Fibroblast of skin of left biceps (primary cell): ENCODE data around the gene NCAPH2.

Source experiments
- DNase-seq, 2 experiments: peaks; one replicate each; pipeline ENCODE4 v3.0.0-alpha.2; 2013; ENCODE audit warnings: low read depth in 2 of 2

NCAPH2 gene

DNA sequence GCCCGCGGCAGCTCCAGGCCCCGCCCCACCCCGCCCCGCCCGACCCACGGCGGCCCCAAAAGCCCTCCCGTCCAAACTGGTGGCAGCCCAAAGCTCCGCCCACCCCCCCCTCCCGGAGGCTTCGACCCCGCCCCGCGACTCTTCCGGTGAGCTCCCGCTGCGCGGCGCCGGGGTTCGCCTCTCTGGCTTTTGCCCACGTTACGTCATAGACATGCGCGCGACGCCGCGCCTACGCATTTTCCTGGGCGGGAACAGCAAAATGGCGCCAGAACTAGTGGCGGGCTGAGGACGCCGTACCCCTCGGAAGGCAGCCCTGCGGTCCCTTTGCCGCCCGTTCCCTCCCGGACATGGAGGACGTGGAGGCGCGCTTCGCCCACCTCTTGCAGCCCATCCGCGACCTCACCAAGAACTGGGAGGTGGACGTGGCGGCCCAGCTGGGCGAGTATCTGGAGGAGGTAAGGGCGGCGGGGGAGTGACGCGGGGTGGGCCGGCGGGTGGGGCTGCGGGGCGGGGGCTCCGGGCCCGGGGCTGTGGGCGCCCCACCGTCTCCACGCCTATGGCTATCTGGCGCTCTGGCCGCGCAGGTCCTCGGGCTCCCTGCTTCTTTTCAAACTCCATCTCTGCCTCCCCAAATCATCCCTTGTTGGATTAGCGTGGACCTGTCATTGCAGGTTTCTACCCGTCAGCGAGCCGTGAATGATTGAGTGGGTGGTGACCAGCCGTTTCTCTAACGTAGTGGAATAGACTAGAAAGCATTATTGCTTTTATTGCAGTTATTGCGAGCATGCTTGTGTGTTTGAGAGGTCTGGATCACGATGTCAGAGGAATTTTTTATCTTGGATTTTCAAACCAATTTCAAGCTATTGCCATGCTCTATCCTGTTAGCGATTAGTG, at the start of gene NCAPH2:
Gene NCAPH2, plus strand, starts transcription at position 234 of the 894 bp plus-strand sequence. Its CDS starts 114 bp downstream, at position 348.
- DNase-seq, result peak; percentile 91 to 93

DNA sequence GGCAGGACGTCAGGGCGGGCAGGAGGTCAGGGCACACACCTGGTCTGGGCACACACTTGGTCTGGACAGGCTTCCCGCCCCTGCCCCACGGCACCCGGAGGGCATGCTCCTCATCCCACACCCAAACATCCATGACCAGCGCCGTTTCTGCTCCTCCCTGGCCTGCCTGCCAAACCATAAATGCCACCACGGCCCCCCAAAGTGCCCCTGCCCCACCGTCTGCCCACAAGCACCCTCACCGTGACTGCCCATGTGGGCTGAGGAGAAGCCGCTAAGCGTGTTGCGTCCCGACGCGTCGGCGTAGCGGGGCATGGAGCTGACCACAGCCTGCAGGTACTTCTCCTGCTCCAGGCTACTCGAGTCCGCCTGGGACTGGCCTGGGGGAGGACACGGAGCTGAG, 49.0 kb upstream of the NCAPH2 start:
- DNase-seq, result no peak

DNA sequence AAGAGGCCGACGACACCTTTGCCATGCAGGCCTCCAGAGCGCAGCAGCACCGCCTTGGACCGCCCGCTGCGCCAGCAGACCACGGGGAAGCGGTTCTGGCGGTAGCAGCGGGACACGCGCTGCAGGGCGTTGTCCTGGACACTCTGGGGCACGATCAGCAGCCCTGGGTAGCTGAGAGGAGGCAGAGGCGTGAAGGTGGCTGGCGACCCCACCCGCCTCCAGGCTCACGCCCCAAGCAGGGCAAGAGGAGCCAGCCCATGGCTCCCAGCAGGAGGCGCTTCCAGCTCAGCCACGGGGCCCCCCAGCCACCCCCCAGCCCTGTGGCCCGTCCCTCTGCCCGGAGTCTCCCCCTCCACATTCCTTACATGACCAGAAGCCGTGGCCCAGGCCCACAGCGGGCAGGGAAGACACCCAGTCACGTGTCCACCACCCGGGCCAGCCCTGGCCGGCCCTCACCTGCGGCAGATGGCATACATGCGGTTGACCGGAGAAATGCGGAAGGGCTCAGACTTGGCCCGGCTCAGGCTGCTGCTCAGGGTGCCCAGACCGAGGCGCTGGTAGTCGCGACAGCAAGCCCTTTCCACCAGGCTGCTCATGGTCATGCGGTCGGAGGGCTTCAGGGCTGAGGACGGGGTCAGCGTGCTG, 48.4 kb upstream of the NCAPH2 start:
- no peak for DNase-seq

DNA sequence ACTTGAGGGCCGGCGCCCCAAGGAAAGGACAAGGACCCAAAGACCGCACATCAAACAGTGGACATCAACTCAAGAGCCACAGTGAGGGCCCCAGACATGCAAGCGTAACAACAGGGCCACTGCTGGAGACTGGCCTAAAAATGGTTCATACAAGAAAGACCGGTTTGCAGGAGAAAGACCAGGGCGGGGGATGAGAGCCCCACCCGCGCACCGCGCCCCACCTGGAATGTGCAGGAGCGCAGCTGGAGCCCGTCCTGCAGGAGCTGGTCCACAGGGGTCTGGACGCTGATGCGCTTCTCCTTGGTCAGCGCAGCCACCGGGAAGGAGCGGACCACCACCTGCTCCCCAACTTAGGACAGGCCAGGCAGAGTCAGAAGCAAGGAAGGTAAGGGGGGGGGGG, 47.1 kb upstream of the NCAPH2 start:
- DNase-seq, result no peak

DNA sequence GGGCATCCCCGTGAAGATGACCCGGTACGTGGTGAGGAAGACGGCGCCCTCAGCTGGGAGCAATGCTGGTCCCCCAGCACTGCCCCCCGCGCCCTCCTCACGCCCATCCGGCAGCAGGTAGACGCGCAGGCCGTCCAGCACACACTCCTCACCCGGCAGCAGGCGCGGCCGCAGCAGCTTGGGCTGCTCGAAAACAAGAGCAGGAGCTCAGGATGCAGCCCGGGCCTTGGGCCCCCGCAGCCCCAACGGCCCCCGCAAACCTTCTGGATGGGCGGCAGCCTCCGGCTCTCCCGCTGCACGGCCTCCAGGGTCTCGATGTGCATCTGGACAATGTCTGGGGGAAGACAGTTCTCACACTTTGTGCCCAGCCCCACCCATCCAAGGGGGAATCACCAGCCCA, 46.5 kb upstream of the NCAPH2 start:
- no peak for DNase-seq

DNA sequence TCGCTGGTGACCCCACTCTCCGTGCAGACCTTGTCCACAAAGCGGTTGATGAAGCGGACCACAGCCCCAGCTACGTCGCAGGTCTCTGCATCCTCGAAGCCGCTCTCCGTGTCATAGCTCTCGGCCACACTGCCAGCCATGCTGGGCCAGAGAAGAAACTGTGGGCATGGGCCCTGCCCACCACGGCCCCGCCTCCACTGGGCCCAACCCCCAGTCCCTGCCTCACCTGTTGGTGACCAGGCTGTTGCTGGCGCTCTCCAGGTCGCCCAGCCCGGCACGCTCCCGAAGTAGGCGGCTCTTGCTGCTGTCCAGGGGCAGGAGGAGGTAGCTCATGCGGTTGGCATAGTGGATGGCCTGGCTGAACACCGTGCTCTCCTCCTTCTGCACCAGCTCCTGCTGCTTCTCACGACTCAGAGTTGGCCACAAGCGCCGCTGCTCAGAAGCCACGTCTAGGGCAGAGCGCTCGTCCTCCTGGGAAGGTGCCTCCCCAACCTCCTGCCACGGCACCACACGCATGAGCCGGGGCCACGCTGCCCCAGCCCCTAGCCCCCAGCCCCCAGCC, 46.0 kb upstream of the NCAPH2 start:
- DNase-seq, result no peak

DNA sequence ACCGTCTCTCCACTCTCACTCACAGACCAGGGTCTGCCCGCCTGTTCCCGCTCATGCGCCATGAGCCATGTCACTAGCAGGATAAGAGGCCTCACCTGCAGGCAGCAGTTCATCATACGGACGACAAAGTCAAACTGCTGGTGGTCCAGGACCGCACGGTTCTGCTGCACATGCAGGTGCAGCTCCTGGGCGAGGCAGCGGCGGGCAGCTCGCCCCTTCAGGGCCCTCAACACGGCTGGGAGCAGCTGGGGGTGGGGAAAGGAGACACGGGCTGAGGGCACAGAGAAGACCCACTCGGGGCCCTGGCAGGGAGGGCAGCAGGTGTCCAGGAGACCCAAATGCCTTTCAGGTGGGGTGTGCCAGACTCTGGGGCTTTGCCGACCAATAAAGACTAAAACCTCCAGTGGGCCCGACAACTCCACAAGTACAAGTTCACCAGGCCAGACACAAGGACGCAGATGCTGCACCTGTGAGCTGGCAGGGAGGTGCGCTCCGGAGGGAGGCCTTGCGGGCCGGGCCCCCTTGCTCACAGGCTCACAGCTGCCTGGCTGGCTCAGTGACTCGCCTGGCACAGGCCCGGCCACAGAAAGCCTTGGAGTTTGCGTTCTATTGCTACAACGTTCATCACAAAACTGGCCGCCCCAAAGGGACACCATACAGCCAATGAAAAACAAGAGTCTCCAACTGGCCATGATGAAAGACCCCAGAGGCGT, 44.7 kb upstream of the NCAPH2 start:
- no peak for DNase-seq

DNA sequence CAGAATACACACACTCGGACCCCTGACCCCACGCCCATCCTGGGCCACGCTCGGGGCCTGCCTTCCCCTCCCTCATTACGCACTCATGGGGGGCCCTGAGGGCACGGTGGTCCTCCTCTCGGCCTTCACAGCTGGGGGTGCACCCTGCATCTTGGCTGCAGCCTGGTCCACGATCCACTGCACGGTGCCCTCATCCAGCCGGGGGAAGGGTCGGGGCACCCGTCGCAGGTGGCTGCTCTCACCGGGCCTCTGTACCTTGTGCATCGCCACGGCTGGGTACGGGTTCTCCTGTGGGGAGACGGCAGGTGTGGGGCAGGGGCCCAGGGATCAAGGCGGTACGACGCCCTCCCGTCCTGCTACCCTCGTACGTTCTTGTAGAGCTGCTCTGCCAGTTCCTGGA, 43.6 kb upstream of the NCAPH2 start:
- no peak for DNase-seq

DNA sequence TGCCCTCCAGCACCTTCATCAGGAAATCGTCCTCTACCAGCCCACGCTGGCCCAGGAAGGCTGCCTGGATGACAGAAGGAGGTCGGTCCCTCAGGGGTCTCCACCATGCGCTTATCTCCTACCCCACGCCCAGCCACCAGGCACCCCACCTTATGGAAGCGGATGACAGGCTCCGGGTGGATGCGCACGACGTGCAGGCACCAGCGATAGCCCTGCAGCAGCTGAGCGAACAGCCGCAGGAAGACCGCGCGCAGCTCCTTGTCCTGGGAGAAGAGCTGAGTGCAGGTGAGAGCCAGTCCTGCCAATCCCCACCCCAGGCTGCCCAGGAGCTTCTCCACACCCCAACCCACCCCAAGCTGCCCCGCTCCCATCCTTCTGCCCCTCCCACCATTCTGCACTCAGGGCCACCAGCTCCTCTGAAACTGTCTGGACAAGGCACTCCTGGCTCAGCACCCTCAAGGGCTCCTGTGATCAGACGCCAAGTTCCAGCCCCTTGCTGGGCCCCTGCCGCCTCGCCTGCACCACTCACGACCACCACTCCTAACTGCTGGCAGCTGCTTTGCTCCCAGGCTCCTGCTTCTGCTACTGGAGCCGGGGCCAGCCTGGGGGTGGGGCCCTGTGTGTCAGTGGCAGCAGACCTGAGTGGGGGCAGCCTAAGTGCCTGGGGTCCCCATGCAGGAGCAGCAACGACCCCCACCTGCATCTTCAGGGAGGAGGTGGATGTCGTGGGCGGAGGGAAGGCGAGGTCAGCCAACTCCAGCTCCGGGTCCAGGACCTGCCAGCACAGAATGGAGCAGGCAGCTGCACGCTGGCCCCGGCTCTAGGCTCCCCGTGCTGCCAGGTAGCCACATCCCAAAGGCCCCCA, 42.7 kb upstream of the NCAPH2 start:
- no peak for DNase-seq

DNA sequence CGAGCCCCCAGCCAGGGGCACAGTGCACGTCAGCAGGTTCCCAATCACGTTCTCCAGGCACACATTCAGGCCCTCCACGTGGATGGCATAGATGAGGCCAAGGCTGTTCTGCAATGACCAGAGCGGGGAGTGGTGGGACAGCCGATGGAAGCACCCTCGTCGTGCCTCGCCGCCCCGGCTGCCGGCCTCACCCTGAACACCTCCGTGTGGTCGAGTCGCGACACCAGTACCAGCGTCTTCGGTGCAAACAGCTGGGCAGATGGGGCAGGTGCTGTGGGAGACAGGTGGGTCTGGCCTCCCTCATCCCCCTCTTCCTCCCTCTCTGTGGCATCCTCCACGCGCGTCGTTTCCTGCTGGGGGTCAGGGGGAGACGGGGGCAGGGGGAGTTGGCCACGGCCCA, 40.7 kb upstream of the NCAPH2 start:
- DNase-seq, result no peak

DNA sequence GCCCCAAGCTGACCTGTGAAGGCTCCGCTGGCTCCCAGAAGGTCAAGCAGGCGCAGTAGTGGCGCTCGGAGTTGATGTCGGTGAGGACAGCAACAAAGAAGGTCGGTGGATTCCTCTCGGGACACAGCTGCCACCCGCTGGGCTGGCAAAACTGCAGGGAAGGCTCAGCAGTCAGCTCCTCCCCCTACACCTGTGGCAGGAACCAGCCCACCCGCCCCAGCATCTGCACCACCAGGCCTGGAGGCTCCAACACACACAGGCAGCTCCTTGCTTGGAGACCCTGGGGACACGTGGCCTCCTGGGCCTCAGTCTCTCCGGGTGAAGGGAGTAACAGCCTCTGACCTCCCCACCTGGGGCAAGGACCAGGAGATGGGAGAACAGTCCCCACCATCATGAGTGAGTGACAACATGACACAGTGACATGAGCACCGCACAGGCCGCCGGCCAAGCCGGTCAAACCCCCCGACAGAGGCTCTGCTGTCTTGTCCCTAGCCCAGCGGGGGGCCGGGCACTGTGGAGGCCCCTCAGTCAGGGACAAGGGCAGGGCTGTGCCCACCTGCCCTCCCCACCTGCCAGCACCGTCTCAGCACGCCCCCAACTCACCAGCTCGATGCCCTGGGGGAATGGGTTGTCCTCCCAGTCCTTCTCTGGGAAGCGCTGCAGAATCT, 40.1 kb upstream of the NCAPH2 start:
- DNase-seq, result no peak

DNA sequence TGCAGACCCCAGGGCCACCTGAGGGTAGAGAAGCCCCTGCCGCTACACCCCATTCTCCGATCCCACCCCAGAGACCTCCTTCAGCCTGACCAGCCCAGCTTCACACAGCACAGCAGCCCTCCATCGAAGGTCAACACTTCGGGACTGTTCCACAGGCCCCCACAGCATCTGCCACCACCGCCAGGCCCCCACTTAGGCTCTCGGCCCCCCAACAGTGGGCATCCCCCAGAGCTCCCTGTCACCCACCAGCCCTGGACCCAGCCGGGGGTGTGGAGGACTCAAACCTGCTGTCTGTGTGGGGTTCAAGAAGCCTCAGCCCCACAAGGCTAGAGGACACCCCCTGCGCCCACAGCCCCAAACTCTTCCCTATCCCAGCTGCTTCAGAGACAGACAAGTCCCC, 39.4 kb upstream of the NCAPH2 start:
- DNase-seq, result no peak

DNA sequence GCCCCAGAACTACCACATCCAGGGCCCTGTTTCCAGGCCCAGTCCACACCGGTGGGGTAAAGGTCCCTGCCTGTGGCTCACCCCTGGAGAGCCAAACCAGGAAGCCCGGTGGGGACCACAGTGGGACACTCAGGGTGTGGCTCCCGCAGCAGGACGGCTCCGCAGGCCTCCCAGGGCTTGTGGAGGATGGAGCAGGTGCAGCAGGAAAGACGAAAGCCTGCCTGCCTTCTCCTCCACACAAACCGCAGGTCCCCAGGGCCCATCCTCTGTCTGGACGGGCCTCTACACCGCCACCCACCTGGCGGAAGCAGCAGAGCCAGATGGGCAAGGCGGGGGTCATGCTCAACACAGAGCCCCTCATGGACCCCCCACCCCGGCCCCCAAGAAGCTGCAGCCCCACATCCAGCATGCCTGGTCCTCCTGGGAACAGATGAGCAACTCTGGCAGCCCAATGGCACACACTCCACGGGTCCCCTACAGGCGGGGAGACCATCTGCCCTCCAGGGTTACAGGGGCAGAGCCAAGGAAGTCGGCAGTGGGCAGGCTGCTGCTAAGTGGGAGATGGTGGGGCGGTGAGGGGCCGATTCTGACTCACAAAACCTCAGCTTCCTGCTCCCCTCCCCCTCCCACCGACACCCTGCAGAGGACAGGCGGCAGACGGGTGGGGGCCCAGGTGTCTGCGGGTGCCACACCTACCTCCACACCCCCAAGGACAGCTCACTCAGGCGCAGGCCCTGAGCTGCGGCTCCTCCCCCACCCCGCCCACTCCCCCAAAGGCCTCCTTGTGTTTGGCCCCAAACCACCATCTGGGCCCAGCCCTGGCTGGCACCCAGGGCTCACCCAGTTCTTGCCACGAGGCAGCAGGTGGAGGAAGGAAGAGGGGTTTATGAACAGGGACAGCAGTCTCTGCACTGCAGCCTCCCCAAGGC, 38.4 kb upstream of the NCAPH2 start:
- no peak for DNase-seq

DNA sequence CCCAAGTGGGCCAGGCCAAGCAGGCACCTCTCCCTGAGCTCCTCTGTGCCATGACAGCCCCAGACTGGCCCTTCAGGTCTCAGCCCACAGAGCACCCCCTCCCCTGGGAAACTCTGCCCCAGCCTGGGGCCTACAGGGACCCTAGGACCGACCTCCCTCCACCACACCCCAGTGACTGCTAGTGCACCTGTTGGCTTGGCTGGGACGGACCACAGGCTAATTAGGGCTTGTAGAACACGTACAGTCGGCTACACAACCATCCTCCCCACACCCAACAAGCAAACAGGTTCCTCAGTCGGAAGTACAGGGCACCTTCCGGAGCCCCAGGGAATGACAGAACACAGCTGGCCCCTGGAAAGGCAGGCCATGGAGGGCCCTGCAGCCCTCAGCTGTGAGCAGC, 37.5 kb upstream of the NCAPH2 start:
- no peak for DNase-seq

DNA sequence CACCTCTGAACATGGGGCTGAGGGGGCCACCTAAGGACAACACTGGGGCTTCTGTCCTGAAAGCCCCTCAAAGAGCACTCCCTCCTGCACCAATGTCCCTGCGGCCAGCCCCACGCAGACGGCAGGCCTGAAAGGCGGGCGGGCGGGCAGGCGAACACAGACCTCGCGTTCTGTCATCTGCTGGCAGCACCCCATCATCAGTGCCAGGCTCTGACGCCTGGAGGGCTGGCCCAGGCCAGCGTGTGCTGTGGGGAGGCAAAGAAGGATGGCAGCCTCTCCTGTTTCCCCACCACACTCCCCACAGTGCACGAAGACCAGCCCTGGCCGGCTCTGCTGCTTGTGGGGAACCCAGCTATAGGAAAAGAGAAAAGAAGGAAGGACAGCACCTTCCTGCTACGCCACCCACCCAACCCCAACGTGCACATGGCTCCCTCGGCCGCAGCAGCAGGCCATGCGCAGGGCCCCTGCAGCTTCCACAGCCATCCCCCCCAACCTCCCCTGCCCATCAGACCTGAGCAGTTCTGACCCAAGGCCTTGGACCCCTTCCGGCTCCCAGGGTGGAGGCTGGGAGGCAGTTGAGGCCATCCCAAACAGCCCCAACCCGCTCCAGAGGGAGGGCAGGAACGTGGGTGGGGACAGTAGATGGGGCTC, 36.7 kb upstream of the NCAPH2 start:
- DNase-seq, result no peak

DNA sequence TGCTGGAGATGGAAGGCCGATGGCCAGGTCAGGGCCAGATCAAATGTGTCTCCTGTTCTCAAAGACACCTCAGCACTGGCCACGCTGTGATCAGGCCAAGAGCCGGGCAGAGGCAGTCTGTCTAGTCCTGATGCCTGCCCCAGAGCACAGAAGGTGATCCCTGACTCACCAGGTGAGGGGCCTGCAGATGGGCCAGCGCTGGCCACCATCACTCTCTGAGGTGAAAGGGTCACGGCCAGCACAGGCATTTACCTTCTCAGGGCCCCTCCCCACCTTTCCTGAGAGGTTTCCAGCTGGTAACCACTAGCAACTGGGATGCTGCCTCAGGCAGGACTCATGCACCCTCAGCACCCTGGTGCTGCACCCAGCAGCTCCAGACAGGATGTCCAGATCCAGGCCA, 36.1 kb upstream of the NCAPH2 start:
- DNase-seq, result no peak

DNA sequence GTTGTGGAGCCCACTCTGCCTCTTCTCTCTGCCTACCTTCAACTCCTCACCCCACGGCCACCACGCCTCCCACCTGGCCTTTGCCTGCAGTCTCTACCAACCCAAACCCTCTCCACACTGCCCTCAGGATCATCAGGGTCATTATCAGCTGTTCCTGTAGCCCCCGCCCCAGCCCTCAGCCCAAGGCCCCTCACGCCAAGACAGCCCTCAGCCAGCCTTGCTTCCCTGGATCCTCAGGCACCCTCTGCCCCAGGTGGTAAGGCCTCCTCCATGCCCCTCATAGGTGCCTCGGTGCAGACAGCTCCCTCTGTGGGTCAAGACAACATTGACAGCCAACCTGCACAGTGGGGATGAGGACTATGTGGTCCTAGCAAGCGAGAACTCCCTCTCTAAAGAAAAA, 34.9 kb upstream of the NCAPH2 start:
- no peak for DNase-seq

DNA sequence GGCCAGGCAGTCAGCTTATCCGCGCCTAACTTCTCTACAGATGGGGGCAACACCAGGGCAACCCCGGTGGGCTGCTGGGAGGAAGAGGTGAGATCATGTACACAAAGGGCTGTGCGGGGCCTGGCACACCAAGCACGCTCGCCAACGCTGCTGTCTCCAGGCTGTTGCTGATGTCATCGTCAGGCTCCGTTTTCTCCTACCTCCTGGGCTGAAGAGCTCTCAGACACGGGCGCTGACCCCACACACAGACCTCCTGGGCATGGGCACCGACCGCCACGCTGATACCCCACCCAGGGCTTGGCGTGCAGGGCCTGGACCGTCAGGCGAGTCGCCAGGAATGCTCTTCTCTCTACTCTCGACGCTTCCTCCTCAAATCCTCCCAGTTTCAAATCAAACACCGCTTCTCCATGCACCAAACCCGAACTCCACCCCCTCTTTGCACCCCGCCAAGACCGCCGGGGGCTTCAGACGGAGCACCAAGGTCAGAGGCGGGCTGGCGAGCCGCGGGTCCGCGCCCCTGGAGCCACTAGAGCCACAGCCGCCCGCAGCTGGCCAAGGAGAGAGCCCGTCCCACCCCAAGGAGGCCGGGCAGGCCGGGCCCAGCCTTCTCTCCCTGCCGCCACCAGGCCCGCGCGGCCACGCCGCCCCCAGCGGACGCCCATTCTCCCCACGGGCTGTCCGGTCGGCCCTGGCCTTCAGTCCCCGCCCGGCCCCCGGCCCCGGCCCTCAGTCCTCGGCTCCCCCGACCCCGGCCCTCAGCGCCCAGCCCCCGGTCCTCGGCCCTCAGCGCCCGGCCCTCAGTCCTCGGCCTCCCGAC, 34.0 kb upstream of the NCAPH2 start:
- no peak for DNase-seq
